ENCODE measurements around the gene INPP5F. TPM values are rescaled to one million over a fixed set of nuclear protein-coding genes. Genes with fewer than 3 reads are reported as not detected.

Gene INPP5F
- total and polyA plus RNA-seq, 3 experiments from 2014 or later, result 4.4 to 23.0 (median 22.3) TPM

DNA sequence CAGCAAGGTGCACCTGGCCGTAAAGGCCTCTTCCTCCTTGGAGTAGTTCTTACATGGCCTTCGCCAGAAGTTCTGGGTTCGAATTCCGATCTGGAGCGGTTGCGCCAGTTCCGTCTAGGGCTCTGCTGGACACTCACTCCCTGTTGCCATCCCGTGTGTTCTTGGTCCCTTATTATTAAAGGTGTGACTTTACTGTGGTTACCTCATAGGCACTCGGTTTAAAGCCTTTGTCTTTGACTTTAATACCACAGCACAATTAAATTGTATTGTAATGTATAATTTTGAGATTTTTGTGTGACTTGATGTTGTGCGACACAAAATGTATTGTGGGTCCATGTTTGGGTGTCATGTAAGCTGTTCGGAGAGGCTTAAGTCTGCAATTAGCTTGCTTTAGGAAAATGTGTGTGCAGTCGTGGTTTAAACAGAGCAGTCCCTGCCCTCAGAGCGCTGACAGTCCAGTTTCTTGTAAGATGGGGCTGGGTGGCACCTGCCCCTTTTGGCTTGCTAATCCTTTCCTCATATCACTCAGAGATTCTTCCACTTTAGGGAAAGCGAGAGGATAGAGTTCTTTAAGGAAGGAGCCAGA, 919 bp downstream of the INPP5F start:
- peak overlapping the region; percentile 89 to 93 (median 90) for H3K4me3 Mint-ChIP-seq
- no peaks in the 10 kb centered on the region for H3K9me3 ChIP-seq (ENCODE audit: low read length)
- ChIA-PET CTCF (interaction anchor here (0.9 to 3.8 kb wide), 5 partner anchors 9 to 44 kb away, joined by 3 to 14 read pairs (median 5); no protein-coding TSS in a partner anchor), POLR2A (interaction anchor here (0.8 to 1.9 kb wide), 4 partner anchors 9 to 972 kb away, joined by 3 to 16 read pairs (median 4); partner anchors contain the start of gene CACUL1)
- peaks cover 15% of the 10 kb centered on the region for H3K4me1 ChIP-seq (ENCODE audit: insufficient read depth, low read length)
- peak overlapping the region; percentile 32 to 97 (median 83) for H3K27ac Mint-ChIP-seq
- no peaks in the 10 kb centered on the region for H3K36me3 ChIP-seq (ENCODE audit: insufficient read depth, low read length)
- no peaks in the 10 kb centered on the region for H3K27me3 ChIP-seq (ENCODE audit: insufficient read depth, low read length, poor library complexity, severe bottlenecking)
- DNase-seq, result peak in 1 of 5 donors; percentile 10
- H3K9me3 Mint-ChIP-seq, result no peaks in the 10 kb centered on the region
- peaks cover 17 to 35% (median 29%) of the 10 kb centered on the region in 3 donors for H3K4me1 Mint-ChIP-seq
- peak overlapping the region; percentile 73 for H3K4me3 ChIP-seq (ENCODE audit: low read length)
- no peaks in the 10 kb centered on the region for H3K27me3 Mint-ChIP-seq
- peaks cover 0 to 4% (median 0%) of the 10 kb centered on the region in 3 donors for H3K36me3 Mint-ChIP-seq
- H3K27ac ChIP-seq (ENCODE audit: low read depth, low read length), result no peak overlapping the region

DNA sequence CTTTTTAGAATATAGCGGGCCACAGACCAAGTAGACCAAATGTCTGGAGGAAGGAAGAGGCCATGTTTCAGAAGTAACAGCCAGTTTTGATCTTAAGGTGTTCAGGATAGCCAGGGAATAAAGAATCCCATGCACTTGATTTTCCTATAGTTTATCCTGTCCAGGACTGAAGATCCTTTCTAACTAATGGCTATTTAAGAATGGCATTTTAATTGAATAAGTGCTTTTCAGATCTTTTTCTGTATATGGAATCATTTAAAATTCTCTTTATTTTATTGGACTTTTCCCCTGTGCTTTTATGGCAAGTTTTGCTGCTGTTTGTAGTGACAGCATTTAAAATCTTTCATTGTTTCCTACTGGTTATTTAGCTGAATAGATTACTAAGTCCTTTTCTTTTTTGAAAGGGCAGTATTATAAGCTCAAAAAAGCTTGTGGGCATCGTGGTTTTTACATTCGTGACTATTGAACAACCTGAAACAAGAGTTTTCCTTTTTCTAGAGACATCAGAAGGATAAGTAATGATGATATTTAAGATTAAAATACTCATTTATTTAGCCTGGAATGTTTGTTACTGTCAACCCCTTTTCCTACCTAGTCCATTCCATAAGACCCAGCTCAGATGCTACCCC, 2.4 kb downstream of the INPP5F start:
- Mint-ChIP-seq H3K4me1 (peaks cover 17 to 35% (median 29%) of the 10 kb centered on the region in 3 donors), H3K4me3 (peak overlapping the region in 4 of 7 donors; percentile 8 to 90 (median 40)), H3K36me3 (peaks cover 0 to 4% (median 0%) of the 10 kb centered on the region in 3 donors), H3K9me3 (no peaks in the 10 kb centered on the region), H3K27ac (peak overlapping the region in 3 of 8 donors; percentile 9 to 25 (median 21)), H3K27me3 (no peaks in the 10 kb centered on the region)
- H3K4me3 ChIP-seq (ENCODE audit: low read length), result no peak overlapping the region
- no peak for DNase-seq
- ChIA-PET POLR2A (interaction anchor here (0.7 kb wide), 1 partner anchor 144 kb away, joined by 4 read pairs; the partner anchor contains the start of gene MCMBP), CTCF (no interaction called here)
- no peaks in the 10 kb centered on the region for H3K9me3 ChIP-seq (ENCODE audit: low read length)
- H3K27me3 ChIP-seq (ENCODE audit: insufficient read depth, low read length, poor library complexity, severe bottlenecking), result no peaks in the 10 kb centered on the region
- no peaks in the 10 kb centered on the region for H3K36me3 ChIP-seq (ENCODE audit: insufficient read depth, low read length)
- H3K4me1 ChIP-seq (ENCODE audit: insufficient read depth, low read length), result peaks cover 15% of the 10 kb centered on the region
- H3K27ac ChIP-seq (ENCODE audit: low read depth, low read length), result no peak overlapping the region

DNA sequence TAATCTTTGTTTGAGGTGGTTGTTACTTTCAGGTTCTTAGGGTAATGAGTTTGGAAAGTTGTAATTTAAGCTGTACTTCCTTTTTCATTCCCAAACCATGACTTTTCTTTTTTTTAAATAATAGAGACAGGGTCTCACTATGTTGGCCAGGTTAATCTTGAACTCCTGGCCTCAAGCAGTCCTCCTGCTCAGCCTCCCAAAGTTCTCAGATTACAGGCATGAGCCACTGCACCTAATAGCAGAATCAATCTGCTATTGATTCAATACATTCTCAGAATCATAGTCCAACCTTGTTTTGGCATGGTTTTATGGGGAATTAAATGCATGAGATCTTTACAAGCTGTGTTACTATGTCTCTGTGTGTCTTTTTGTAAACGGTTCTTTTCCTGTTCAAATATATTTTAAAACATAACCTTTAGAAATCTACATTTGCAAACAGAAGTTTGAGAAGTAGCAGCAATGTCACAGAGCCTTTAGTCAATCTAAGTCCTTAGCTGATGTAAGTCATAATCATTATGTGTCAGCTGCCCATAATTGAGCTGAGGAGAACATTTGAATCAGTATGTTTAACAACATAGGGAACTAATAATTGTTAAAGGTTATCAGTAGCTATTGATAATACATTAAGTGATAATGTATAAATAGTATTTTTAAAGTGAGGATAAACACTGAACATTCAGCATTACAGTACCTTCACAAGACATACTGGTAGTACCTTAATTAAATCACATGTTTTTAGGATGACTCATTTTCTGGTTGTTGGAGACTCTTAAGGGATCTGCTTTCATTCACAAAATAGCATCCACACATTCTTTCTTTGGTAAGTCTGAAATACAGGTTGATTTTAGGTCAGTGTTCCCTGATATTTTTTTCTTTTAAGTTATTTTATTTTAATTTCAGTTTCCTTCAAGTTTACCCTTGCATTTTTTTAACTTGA, 8.8 kb downstream of the INPP5F start:
- Histone ChIP-seq H3K4me3 (ENCODE audit: low read length) (no peak overlapping the region), H3K27ac (ENCODE audit: low read depth, low read length) (no peak overlapping the region), H3K9me3 (ENCODE audit: low read length) (no peaks in the 10 kb centered on the region), H3K36me3 (ENCODE audit: insufficient read depth, low read length) (no peaks in the 10 kb centered on the region), H3K27me3 (ENCODE audit: insufficient read depth, low read length, poor library complexity, severe bottlenecking) (no peaks in the 10 kb centered on the region), H3K4me1 (ENCODE audit: insufficient read depth, low read length) (peaks cover 17% of the 10 kb centered on the region)
- ChIA-PET POLR2A (no interaction called here), CTCF (interaction anchor here (1.5 kb wide), 1 partner anchor 49 kb away, joined by 3 read pairs; no protein-coding TSS in a partner anchor)
- H3K4me1 Mint-ChIP-seq, result peaks cover 10 to 28% (median 20%) of the 10 kb centered on the region in 3 donors
- DNase-seq, result no peak
- H3K27ac Mint-ChIP-seq, result no peak overlapping the region
- H3K27me3 Mint-ChIP-seq, result no peaks in the 10 kb centered on the region
- H3K4me3 Mint-ChIP-seq, result no peak overlapping the region
- H3K36me3 Mint-ChIP-seq, result no peaks in the 10 kb centered on the region
- H3K9me3 Mint-ChIP-seq, result no peaks in the 10 kb centered on the region

DNA sequence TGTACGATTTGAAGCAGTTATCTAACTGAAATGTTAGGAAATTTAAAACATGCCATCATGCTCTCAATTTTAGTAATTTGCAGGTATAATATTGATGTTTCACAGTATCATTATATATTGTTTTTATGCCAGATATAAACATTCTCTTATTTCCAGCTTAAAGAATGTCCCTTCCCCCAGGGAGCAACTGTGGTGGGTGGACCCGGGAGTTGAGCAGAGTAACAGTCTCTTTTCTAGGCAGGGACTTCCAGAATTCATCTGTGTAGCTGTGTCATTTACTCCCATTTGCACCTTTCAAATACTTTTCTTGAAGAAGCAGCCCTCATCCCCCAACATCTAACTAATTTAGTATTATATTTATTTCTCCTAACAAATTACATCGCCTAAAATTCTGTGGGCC, 9.6 kb downstream of the INPP5F start:
- H3K27ac ChIP-seq (ENCODE audit: low read depth, low read length), result no peak overlapping the region
- H3K27me3 Mint-ChIP-seq, result no peaks in the 10 kb centered on the region
- POLR2A ChIA-PET, result interaction anchor here (0.5 to 1.0 kb wide), 2 partner anchors 9 to 38 kb away, joined by 3 to 4 read pairs; partner anchors contain the start of gene INPP5F
- H3K36me3 ChIP-seq (ENCODE audit: insufficient read depth, low read length), result no peaks in the 10 kb centered on the region
- H3K9me3 Mint-ChIP-seq, result no peaks in the 10 kb centered on the region
- H3K4me3 ChIP-seq (ENCODE audit: low read length), result no peak overlapping the region
- no peak overlapping the region for H3K4me3 Mint-ChIP-seq
- no peak for DNase-seq
- H3K4me1 Mint-ChIP-seq, result peaks cover 11 to 32% (median 23%) of the 10 kb centered on the region in 3 donors
- H3K27me3 ChIP-seq (ENCODE audit: insufficient read depth, low read length, poor library complexity, severe bottlenecking), result no peaks in the 10 kb centered on the region
- no peaks in the 10 kb centered on the region for H3K9me3 ChIP-seq (ENCODE audit: low read length)
- H3K27ac Mint-ChIP-seq, result peak overlapping the region in 1 of 8 donors; percentile 74
- CTCF ChIA-PET, result interaction anchor here (1.1 to 1.5 kb wide), 2 partner anchors 10 to 49 kb away, joined by 3 to 5 read pairs; partner anchors contain the start of gene INPP5F
- H3K36me3 Mint-ChIP-seq, result no peaks in the 10 kb centered on the region
- H3K4me1 ChIP-seq (ENCODE audit: insufficient read depth, low read length), result peaks cover 17% of the 10 kb centered on the region

DNA sequence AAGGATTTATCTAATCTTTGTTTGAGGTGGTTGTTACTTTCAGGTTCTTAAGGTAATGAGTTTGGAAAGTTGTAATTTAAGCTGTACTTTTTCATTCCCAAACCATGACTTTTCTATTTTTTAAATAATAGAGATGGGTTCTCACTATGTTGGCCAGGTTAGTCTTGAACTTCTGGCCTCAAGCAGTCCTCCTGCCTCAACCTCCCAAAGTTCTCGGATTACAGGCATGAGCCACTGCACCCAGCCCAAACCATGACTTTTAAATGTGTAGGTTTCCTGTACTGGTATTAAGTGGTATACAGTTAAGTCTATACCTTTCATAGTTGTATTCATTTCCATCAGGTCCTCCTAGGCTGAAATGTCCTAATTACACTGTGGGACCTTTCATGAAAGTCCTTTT, 10.4 kb downstream of the INPP5F start:
- no peaks in the 10 kb centered on the region for H3K9me3 Mint-ChIP-seq
- Histone ChIP-seq H3K27me3 (ENCODE audit: insufficient read depth, low read length, poor library complexity, severe bottlenecking) (no peaks in the 10 kb centered on the region), H3K27ac (ENCODE audit: low read depth, low read length) (no peak overlapping the region), H3K36me3 (ENCODE audit: insufficient read depth, low read length) (no peaks in the 10 kb centered on the region), H3K9me3 (ENCODE audit: low read length) (no peaks in the 10 kb centered on the region), H3K4me3 (ENCODE audit: low read length) (no peak overlapping the region), H3K4me1 (ENCODE audit: insufficient read depth, low read length) (peaks cover 17% of the 10 kb centered on the region)
- H3K4me3 Mint-ChIP-seq, result no peak overlapping the region
- POLR2A ChIA-PET, result interaction anchor here (1.0 kb wide), 1 partner anchor 10 kb away, joined by 4 read pairs; the partner anchor contains the start of gene INPP5F
- peak overlapping the region in 1 of 8 donors; percentile 54 for H3K27ac Mint-ChIP-seq
- CTCF ChIA-PET, result interaction anchor here (1.1 to 1.5 kb wide), 2 partner anchors 10 to 50 kb away, joined by 3 to 5 read pairs; partner anchors contain the start of gene INPP5F
- H3K4me1 Mint-ChIP-seq, result peaks cover 11 to 32% (median 23%) of the 10 kb centered on the region in 3 donors
- no peaks in the 10 kb centered on the region for H3K27me3 Mint-ChIP-seq
- H3K36me3 Mint-ChIP-seq, result no peaks in the 10 kb centered on the region
- no peak for DNase-seq

DNA sequence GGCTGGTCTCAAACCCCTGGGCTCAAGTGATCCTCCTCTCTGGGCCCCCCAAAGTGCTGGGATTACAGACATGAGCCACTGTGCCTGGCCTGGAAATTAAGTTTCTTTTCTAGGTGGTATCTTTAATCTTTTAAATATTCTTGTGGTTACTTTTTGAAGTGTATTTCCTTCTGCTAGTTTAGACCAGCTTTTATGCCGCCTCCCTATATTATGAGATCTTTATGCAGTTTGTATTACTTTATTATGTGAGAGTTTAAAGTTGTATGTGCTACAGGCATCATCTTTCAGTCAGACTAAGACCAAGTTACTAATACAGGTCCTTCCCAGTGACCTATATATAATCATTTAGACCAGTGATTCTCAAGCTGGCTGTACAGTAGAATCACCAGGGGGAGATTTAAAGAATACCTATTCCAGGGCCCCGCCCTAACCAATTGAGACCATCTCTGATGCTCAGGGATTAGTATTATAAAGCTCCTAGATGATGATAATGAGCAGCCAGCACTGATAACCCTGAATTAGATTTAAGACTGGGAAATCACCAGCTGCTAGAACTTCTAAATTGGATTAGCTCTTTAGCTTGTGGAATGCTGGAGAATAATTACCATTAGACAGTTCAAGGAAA, 11.3 kb downstream of the INPP5F start:
- no peak for DNase-seq
- no peaks in the 10 kb centered on the region for H3K9me3 Mint-ChIP-seq
- Histone ChIP-seq H3K27ac (ENCODE audit: low read depth, low read length) (no peak overlapping the region), H3K4me1 (ENCODE audit: insufficient read depth, low read length) (peaks cover 17% of the 10 kb centered on the region), H3K36me3 (ENCODE audit: insufficient read depth, low read length) (no peaks in the 10 kb centered on the region), H3K27me3 (ENCODE audit: insufficient read depth, low read length, poor library complexity, severe bottlenecking) (no peaks in the 10 kb centered on the region), H3K9me3 (ENCODE audit: low read length) (no peaks in the 10 kb centered on the region), H3K4me3 (ENCODE audit: low read length) (no peak overlapping the region)
- CTCF ChIA-PET, result interaction anchor here (0.9 to 2.1 kb wide), 3 partner anchors 11 to 51 kb away, joined by 3 to 6 read pairs (median 4); partner anchors contain the start of gene INPP5F
- no peaks in the 10 kb centered on the region for H3K36me3 Mint-ChIP-seq
- no peaks in the 10 kb centered on the region for H3K27me3 Mint-ChIP-seq
- no peak overlapping the region for H3K4me3 Mint-ChIP-seq
- H3K4me1 Mint-ChIP-seq, result peaks cover 11 to 32% (median 23%) of the 10 kb centered on the region in 3 donors
- POLR2A ChIA-PET, result interaction anchor here (1.4 kb wide), 1 partner anchor 12 kb away, joined by 16 read pairs; the partner anchor contains the start of gene INPP5F
- peak overlapping the region in 1 of 8 donors; percentile 45 for H3K27ac Mint-ChIP-seq

DNA sequence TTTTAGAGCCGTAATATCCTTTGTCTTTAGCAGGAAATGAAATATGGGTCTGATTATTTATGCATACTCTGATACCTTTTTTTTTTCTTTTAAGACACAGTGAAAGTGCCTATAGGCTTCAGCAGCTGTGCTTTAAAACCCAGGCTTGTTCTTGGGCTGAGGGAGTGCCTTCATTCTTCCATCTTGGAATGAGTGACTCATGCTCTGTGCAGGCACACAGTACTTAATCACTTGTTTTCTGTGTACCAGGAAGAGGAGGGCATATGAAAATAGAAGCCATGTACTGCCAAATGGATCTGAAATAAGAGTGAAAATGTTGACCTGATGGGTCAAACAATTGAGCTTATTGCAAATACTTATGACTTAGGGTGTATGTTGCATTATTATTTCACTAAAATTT, 12.0 kb downstream of the INPP5F start:
- Histone ChIP-seq H3K4me3 (ENCODE audit: low read length) (no peak overlapping the region), H3K36me3 (ENCODE audit: insufficient read depth, low read length) (no peaks in the 10 kb centered on the region), H3K27ac (ENCODE audit: low read depth, low read length) (no peak overlapping the region), H3K9me3 (ENCODE audit: low read length) (no peaks in the 10 kb centered on the region), H3K4me1 (ENCODE audit: insufficient read depth, low read length) (peaks cover 17% of the 10 kb centered on the region), H3K27me3 (ENCODE audit: insufficient read depth, low read length, poor library complexity, severe bottlenecking) (no peaks in the 10 kb centered on the region)
- Mint-ChIP-seq H3K27me3 (no peaks in the 10 kb centered on the region), H3K4me3 (no peak overlapping the region), H3K4me1 (peaks cover 11 to 32% (median 23%) of the 10 kb centered on the region in 3 donors), H3K27ac (peak overlapping the region in 1 of 8 donors; percentile 24), H3K9me3 (no peaks in the 10 kb centered on the region), H3K36me3 (no peaks in the 10 kb centered on the region)
- no peak for DNase-seq
- ChIA-PET POLR2A (interaction anchor here (1.4 kb wide), 1 partner anchor 12 kb away, joined by 16 read pairs; the partner anchor contains the start of gene INPP5F), CTCF (interaction anchor here (0.9 to 2.1 kb wide), 3 partner anchors 12 to 51 kb away, joined by 3 to 6 read pairs (median 4); partner anchors contain the start of gene INPP5F)
